HG02938 (cell line): ENCODE measurements around the gene PID1.
"Not testable (repeated sequence)": the region's sequence is repeated elsewhere in the genome, so short reads cannot be mapped to it uniquely, and the experiment has no call there.

Experiments used
- ATAC-seq: cut with Tn5 transposase; IDR thresholded peaks from one replicate; pipeline ENCODE4 v1.9.1; 2021; ENCODE audit warnings: mild to moderate bottlenecking, moderate library complexity; ENCODE audit not compliant: unreplicated experiment

Gene PID1

DNA sequence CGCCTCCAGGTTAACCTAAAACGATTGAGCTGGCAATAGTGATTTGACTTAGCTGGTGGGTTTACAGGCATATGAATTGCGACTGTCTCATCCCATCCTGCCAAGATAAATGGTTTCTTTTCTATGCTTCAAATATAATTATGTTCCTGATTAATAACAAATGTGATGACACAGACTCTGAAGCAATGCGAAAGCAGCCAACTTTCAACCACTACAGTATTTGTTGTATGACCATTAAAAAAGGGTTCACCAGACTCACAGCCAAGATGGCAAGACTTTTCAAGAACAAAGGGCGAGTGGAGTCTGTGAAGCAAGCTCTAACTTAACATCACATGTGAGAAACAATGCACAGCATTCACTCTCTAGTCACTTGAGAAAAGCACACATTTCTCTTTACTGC, 186.6 kb downstream of the PID1 start:
- ATAC-seq: no peak

- ATAC-seq: no peak
These were observed 187.3 kb downstream of the PID1 start for GRCh38 chr2:229083606-229084340.

- ATAC-seq: no peak
These were observed 189.7 kb downstream of the PID1 start for GRCh38 chr2:229081411-229081810.

DNA sequence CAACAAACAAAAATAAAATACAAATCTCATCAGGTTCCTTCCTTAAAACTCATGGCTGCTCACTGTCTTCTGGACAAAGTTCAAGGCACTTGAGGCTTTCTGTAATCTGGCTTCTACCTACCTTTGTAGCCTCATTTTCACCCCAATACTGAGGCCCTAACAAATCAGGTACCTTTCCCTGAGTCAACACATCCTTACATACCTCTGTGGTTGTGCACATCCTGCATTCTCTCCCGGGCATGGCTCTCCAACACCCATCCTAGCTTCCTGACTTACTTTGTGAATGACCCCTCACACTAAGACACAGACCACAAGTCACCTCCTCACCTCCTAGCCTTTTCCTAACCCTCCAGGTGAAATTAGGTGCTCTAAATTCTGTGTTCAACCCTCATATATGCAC, 190.9 kb downstream of the PID1 start:
- ATAC-seq: no peak

DNA sequence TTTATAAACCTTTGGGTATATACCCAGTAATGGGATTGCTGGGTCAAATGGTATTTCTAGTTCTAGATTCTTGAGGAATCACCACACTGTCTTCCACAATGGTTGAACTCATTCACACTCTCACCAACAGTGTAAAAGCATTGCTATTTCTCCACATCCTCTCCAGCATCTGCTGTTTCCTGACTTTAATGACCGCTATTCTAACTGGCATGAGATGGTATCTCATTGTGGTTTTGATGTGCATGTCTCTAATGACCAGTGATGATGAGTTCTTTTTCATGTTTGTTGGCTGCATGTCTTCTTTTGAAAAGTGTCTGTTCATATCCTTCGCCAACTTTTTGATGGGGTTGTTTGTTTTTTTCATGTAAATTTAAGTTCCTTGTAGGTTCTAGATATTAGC, 194.2 kb downstream of the PID1 start:
- not testable (repeated sequence) for ATAC-seq

DNA sequence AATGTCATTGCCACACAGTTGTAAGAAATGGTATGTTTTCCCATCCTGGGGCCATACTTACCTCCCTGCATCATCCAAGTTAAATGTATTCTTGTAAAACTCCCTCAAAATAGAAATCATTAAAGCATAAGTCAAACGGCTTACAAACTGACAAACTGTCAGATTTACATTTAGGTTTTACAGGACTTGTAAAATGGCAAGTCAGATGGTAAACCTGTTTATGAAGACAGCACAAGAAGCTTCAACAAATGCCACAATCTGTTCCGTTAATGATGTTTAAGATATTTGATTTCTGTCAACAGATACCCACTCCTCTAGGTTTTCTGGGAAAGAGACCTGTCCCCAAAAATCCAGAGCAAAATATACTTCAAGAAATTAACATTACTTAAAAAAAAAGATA, 197.2 kb downstream of the PID1 start:
- ATAC-seq: no peak

GRCh38 chr2:229071292-229071976, 199.7 kb downstream of the PID1 start:
- no peak for ATAC-seq

- no peak for ATAC-seq
These were observed 204.9 kb downstream of the PID1 start for GRCh38 chr2:229066121-229066715.

DNA sequence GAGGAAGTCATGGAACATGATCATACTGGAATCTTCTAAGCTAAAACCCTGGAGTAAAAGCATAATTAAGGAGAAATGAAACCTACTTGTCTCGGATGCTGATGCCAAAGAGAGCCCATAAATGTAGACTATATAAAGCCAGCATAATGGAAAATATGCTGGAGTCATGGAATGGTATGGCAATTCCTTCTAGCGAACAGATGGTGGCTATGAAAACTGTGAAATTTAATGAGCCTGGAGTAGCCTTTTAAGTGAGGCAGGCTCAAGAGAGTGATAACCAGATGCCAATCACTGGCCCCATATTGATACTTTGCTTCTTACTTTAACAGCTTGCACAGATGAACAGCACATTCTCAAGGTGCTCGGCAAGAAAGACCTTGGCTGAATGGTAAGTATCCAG, 206.3 kb downstream of the PID1 start:
- ATAC-seq: no peak

- ATAC-seq: no peak
These were observed 210.9 kb downstream of the PID1 start for GRCh38 chr2:229060147-229060546.

DNA sequence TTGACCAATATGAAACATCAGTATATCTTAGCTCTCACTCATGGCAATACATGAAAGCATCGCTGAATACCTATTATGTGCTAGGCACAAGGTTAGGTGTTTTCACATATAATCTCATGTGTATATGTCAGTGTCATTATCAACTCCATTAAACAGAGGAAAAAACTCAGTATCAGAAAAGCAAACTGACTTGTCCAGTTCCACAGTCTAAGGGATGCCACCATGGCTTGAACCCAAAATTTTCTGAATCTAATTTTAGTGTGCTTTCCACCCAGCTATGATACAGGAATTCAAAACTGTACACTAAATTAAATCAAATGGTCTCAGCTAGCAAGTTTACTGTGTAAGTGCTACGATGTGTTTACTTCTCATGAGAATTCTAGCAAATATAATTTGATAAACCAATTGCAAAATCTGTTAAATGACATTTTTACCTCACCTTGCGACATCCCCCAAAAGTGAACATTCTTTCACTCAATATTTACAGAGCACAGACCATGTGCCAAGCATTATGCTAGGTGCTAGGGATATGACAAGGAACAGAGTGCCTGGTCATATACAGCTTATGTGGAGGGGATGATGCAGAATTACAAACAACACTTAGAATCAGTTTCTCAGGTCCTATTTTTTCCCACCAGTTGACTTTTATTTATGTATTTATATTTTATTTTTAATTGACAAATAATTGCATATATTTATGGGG, 211.6 kb downstream of the PID1 start:
- no peak for ATAC-seq

DNA sequence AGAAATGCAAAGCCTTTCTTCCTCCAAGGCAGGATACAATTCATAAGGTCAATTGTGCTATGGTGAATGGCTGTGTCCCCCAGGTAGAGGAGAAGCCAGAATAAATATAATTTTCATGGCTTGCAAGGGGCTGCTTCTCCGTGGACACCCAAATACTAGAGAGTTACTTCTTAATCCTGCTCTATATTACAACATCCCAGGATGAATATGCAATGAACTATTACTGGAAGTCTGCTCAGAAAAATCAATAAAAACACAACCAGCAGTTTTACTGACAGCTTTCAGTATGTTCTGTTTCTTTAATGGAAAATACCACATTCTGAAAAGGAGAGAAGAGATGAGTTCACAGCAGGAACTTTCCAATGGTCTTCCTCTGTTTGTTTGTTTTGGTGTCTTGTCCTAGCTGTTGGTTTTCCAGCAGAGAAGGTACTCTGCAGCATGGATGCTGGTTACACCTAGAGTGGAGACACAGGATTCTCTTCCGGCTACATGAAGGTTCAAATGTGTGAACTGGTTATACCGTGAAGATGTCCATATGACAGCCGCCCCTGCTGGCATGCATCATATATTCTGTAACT, 213.0 kb downstream of the PID1 start:
- ATAC-seq: no peak

DNA sequence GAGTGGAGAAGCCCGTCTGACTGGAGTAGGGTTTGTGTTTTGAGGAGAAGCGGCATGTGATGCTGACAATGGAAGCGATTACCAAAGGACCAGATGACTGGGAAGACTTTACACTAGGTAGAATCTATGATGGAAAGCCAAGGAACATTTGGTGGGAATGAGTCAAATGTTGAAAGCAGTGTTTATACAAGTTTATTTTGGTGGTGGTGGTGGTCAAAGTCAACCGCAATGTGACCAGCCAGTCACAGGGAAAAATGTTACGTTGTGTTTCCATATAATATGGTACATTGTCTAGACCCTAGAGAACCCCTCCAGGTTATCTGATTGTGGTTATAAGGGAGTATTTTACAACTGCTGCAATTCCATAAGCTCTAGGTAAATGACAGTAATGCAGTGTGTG, 216.8 kb downstream of the PID1 start:
- no peak for ATAC-seq

GRCh38 chr2:229051798-229052197, 219.3 kb downstream of the PID1 start:
- no peak for ATAC-seq

DNA sequence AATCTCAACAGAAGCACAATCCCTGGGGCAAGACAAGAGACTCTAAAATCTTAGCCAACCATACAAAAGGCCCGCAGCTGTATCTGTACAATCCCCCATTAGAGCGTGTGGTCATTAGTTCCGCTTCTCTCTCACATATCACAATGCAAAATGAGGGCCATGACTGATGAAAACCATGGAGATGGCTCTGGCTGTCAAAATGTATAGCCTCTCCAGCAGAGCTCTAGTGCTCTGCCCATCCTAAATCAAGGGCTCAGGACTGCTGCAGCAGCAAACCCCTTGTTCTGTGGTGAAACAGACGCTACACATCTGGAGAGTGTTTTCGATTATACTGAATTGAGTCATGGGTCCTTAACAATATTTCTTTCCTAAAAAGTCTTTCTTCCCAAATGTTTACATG, 221.0 kb downstream of the PID1 start:
- ATAC-seq: no peak

DNA sequence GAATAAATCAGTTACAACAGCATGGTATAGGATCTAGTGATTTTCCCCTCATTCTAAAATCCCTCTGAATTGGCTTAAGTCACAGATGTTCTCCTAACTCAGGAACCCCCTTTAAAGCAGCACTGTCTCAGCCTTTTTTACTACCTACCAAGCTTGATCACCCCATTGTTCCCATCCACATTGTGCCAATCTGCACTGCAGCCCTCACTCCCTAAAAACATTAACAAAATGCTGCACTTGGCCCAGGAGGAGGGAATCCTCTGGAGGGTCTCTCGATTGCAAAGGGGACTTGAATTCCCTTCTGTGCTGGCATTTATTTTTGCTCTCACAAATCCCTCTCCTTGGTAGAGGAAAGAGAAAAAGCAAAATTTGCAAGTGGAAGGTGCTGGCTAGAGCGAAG, 223.0 kb downstream of the PID1 start:
- no peak for ATAC-seq

GRCh38 chr2:229045671-229046070, 225.4 kb downstream of the PID1 start:
- ATAC-seq: no peak

- ATAC-seq: no peak
These were observed 226.5 kb downstream of the PID1 start for GRCh38 chr2:229044581-229044980.

DNA sequence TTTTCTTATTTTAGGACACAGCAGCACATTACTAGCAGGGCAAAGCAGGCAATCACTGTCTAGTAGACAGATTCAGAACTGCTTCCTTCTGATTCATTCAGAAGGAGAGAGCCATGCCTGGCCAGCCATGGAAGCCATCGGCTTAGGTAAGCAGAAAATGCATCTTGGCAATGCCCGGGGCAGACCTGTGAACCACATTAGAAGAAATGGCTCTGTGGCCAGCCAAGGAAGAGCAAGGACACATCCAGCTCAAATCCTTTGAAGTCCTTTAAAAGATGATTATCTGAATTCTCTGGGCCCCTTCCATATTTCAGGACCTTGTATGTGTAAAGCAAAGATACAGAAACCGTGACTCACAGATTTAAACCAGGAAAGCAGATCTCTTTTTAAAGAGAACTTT, 227.4 kb downstream of the PID1 start:
- no peak for ATAC-seq

DNA sequence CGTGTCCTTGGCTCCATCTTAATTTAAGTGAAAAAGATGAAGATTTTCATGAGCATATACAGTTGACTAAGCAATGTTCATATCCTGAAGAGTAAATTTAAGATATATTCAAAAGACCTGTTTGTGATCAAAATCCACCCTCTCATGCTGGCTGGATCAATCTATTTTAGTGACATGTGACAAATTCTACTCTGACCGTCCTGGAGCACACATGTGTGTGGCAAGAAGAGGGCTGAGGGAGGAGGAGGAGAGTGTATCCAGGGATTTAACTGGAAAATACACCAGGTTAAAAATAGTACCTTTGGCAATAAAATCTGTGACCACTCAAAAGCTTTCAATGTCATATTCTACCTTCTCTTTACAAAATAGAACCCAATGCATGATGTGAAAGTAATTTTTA, 228.7 kb downstream of the PID1 start:
- no peak for ATAC-seq

DNA sequence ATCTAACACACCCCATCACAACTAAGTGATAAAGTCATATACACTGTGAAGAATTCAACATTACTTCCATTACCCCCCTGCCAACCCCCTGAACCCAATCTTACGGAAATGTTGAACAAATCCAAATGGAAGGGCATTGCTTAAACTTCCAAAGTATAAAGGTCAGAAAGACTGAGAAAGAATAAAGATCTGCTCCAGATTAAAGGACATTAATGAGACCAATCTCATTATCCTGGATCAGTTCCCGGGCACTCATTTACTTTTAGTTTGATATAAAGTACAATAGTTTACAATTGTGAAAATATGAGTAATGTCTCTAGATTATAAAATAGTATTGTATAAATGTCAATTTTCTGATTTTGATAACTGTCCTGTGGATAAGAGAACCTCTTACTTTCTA, 229.4 kb downstream of the PID1 start:
- ATAC-seq: no peak
